Testis (tissue), 2 donors: ENCODE measurements around the gene PI4KA.

Experiments
- POLR2A ChIP-seq: fragments of 450-650 bp; IDR thresholded peaks from one replicate; pipeline ENCODE4 v1.6.1; 2017; ENCODE audit warnings: antibody characterized with exemption, mild to moderate bottlenecking, moderate library complexity
- TF ChIP-seq, protein P1 (sequence below), 3 experiments: fragments of 450-650 bp in 2 of 3; fragments of 200-600 bp in 1 of 3; sonication (generic) in 1 of 3; IDR thresholded peaks; one replicate each; pipeline ENCODE4 v1.5.1; 2016 to 2019; ENCODE audit warnings: antibody characterized with exemption in 3 of 3, mild to moderate bottlenecking in 2 of 3, moderate library complexity in 1 of 3

DNA sequence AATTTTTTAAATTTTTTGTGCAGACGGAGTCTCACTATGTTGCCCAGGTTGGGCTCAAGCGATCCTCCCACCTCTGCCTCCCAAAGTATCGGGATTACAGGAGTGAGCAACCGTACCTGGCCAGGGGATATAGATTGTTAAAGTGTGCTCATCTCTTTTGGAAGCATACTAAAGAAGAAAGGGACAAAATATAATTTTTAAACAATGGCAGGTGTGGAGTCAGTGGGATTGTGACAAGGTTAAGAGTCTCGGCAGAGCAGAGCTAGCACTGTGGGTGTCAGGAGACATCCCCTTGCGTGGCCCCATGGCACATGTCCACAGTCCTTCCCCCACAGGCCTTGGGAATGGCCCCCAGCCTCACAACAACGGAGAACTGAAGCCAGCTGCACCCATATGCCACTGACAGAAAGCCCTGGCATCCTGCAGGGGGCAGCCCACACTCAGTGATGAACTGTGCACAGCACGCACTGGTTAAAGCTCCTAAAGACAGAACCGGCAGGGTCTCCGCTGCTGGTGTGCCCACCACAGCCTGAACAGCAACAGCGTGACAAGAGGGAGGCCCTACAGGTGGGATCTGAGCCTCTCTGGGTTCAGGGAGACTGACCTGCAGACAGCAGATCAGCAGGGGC, 54.8 kb downstream of the PI4KA start:
- TF ChIP-seq, protein P1, sequence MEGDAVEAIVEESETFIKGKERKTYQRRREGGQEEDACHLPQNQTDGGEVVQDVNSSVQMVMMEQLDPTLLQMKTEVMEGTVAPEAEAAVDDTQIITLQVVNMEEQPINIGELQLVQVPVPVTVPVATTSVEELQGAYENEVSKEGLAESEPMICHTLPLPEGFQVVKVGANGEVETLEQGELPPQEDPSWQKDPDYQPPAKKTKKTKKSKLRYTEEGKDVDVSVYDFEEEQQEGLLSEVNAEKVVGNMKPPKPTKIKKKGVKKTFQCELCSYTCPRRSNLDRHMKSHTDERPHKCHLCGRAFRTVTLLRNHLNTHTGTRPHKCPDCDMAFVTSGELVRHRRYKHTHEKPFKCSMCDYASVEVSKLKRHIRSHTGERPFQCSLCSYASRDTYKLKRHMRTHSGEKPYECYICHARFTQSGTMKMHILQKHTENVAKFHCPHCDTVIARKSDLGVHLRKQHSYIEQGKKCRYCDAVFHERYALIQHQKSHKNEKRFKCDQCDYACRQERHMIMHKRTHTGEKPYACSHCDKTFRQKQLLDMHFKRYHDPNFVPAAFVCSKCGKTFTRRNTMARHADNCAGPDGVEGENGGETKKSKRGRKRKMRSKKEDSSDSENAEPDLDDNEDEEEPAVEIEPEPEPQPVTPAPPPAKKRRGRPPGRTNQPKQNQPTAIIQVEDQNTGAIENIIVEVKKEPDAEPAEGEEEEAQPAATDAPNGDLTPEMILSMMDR (IDR thresholded peaks at IDR 0.05) = peak in 2 of 3 experiments; percentile 14 to 39
- TF ChIP-seq POLR2A = no peak
